ENCODE data around the gene RNF214. TPM values are rescaled to one million over a fixed set of nuclear protein-coding genes. Genes with fewer than 3 reads are reported as not detected.
"Not testable (repeated sequence)": the region's sequence is repeated elsewhere in the genome, so short reads cannot be mapped to it uniquely, and the experiment has no call there.

RNF214 gene
- total RNA-seq, 1 donor from 2014 or later = 17.3 TPM

DNA sequence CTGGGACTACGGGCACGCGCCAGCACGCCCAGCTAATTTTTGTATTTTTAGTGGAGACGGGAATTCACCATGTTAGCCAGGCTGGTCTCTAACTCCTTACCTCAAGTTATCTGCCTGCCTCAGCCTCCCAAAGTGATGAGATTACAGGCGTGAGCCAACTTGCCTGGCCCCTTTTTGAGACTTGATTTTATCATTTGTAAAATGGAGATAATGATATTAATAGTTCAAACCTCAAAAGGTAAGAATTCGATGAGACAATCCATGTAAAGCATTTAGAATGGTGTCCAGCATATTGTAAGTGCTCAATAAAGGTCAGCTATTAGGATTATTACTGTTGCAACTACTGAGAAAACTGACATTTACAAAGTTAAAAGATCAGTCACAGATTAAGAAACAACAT lies 86.3 kb downstream of the RNF214 start:
- intact Hi-C loops (cut with DNase I) = loop anchor here (5.0 kb wide), 1 partner anchor 86 kb away; the partner anchor contains the start of genes PCSK7 and RNF214
- ATAC-seq (no peak), DNase-seq (ENCODE audit: missing footprints) (no peak)

DNA sequence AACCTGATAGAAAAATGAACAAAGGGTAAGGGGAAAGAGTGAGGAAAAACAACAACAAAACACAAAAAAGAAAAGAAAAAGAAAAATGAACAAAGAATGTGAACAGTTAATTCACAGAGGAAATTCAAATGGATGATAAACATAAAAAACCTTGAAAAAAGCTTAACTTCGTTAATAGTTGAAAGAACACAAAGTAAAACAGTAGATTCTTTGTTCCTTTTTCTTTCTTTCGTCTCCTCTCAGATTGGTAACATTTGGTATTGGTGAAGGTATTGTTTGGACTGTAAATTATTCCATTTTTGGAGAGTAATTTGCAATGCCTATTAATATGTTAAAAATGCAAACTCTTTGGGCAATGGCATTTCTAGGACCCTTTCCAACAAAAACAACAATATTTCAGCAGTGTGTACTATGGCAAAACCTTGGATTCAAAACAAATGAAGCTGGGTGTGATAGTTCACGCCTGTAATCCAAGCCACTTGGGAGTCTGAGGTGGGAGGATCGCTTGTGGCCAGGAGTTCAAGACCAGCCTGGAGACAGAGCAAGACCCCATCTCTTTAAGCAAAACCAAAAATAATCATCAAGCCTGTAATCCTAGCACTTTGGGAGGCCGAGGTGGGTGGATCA lies 86.9 kb downstream of the RNF214 start:
- intact Hi-C loops (cut with DNase I) = loop anchor here (5.0 kb wide), 1 partner anchor 87 kb away; the partner anchor contains the start of genes PCSK7 and RNF214
- ATAC-seq (no peak), DNase-seq (ENCODE audit: missing footprints) (no peak)

DNA sequence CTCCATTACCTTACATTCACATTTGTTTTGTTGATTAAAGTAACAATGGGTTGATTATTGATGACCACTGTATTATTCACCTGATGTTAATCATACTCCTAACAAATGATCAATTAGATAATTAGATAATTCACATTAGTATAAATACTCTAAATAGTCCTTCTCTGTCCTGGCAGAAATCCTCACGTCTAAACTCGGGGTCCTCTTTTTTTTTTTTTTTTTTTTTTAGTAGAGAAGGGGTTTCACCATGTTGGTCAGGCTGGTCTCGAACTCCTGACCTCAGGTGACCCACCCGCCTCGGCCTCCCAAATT lies 94.7 kb downstream of the RNF214 start:
- DNase-seq (ENCODE audit: missing footprints); ATAC-seq: not testable (repeated sequence)
- intact Hi-C loops (cut with DNase I) = loop anchor here (5.0 kb wide), 1 partner anchor 230 kb away; the partner anchor contains the start of gene SIK3

DNA sequence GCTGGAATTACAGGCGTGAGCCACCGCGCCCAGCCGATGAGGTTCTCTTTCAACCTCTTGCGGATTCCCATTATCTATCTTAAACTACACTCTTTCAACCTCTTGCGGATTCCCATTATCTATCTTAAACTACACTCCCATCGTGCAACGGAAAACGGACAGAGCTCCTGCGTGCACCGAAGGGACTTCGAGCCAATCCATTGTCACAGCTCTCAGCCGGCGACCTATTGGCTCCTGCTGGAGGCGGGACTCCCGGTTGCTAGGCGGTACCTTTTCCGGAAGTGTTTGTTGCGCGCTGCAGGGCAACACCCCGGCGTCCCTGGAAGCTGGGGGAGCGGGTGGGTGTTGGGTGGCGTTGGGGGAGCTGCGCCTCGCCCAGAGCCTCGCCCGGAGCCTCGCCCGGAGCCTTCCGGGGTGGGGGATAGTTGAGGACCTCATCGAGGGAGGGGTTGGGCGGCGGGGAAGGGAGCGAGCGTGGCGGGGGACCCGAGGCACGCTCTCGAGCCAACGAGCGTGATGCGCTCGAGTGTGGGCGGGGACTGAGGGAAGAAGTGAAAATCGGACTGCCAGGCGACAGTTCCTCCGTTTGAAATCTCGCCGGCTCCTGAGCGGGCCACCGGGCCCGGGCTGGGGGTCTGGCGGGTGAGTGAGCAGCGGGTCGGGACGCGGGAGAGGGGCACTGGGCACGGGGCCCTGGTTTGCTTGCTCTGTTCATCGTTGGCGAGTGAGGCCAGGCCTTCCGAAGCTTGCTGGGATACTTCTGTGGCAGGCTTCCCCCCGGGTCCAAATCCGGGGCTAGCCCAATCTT lies 95.3 kb downstream of the RNF214 start, which contains the start of gene CEP164:
CEP164 (plus strand) TSS at position 288 of the 808 bp plus-strand sequence. CDS start 10,733 bp downstream, outside the sequence.
- intact Hi-C loops (cut with DNase I) = loop anchor here (5.0 kb wide), 1 partner anchor 230 kb away; the partner anchor contains the start of gene SIK3
- DNase-seq (ENCODE audit: missing footprints) (peak; percentile 98), ATAC-seq (peak; percentile 97)

DNA sequence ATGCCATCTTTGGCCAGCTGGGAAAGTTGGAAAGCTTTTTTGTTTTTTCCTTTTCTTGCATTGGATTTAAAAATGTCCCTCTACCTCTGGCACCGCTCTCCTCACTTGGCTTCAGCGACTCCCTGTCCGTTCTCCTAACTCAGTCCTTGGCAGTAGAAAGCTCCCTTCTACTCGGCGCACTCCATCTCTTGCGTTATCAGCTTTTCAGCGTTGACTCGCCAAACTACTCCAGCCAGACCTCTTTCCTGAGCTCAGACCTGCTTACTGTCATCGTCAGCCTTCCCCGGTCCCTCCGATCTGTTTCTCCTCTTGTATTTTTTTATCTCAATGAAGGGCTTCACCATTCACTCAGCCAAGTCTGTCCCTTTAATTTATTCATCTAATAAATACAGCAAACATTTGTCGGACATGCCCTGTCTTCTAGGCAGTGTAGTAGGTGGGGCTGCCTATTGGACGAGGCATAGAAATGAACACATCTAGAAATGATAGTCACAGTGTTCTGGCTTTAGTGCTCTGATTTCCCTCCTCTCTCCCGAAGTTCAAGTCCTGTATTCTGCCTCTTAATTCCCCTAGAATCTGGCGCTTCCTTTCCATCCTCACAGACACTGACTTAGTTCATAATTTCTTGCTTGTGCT lies 96.0 kb downstream of the RNF214 start:
- intact Hi-C loops (cut with DNase I) = loop anchor here (5.0 kb wide), 1 partner anchor 231 kb away; the partner anchor contains the start of gene SIK3
- DNase-seq (ENCODE audit: missing footprints) (no peak), ATAC-seq (peak; percentile 71)

DNA sequence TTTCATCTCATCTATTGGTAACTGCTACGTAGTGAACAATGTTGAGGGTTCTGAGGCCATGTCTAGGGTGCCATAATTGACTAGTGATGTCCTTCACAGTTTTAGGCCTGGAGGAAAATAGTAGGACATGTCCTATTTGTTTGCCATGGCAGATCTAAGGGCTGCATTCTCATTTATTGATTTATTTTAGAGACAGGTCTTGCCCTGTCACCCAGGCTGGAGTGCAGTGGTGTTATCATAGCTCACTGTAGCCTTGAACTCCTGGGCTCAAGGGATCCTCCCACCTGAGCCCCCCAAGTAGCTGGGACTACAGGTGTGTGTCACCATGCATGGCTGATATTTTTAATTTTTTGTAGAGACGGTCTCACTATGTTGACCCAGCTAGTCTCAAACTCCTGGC lies 100.4 kb downstream of the RNF214 start:
- intact Hi-C loops (cut with DNase I) = no loop called here
- DNase-seq (ENCODE audit: missing footprints) (no peak), ATAC-seq (no peak)

DNA sequence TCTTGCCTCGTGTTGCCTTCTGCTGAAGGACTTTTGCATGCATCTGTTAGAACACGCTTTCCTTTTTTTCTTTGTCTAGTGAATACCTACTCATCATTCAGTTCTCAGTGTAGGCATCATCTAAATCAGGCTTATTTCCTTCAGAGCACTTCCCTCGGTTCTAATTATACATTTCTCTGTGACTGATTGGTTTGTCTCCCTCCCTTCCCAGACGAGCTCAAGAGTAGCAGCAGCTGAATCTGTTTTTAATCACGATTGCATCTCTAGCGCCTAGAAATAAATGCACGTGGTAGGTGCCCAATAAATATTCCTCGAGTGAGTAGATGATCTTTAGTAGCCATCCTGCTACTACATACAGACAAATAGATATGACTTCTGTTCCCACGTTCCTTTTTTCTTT lies 101.4 kb downstream of the RNF214 start:
- intact Hi-C loops (cut with DNase I) = no loop called here
- no peak for DNase-seq (ENCODE audit: missing footprints)
- ATAC-seq = no peak

DNA sequence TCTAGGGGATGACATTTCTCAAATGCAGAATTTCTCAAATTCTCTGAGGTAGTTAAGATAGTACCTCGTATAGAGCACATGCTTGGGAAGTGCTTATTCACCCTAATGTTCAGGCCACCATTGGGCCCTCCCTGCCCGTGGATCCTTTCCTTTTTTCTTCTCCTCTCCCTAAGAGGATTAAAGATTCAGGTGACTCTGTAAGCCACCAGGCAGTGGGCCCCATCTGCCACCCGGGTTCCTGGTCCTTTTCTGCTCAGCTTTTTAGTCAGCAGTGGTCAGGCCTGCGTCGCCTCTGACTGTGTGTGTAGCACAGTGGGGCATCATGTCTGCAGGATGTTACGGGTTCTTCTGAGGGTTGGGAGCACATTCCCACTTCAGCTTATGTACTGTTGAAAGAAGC lies 102.4 kb downstream of the RNF214 start:
- intact Hi-C loops (cut with DNase I) = no loop called here
- DNase-seq (ENCODE audit: missing footprints) (no peak), ATAC-seq (no peak)

DNA sequence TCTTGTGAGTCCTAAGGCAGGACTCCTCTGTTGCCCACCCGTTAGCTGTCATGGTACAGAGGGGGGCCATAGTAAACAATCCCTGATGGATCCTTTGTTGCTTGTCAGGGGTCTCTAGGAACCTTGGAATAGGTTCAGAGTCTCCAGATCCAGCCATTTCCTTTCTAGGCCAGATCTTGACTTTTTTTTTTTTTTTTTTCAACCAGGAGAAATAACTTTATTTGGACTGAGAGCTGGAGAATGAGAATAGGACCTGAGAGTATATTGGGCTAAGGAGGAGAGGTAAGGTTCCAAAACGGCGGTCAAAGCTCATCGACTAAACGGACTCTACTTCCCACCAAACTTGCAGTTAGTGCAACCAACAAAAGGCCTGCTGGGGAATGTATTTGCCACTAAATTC lies 102.9 kb downstream of the RNF214 start:
- intact Hi-C loops (cut with DNase I) = no loop called here
- DNase-seq (ENCODE audit: missing footprints) = no peak
- ATAC-seq = no peak

Other genes with a start within 250 kb of the RNF214 start
- gene SIK3, start 134.2 kb upstream of the RNF214 start, total RNA-seq = 28.7 TPM
- 52.3 TPM for gene PAFAH1B2, start 88.4 kb upstream of the RNF214 start, total RNA-seq
- 26.1 TPM for gene SIDT2, start 53.9 kb upstream of the RNF214 start, total RNA-seq
- gene TAGLN, start 33.3 kb upstream of the RNF214 start, total RNA-seq = 122 TPM
- 26.7 TPM for gene PCSK7, start 598 bp upstream of the RNF214 start, total RNA-seq
- gene BACE1-AS, start 58.7 kb downstream of the RNF214 start, total RNA-seq = 7.7 TPM
- 10.7 TPM for gene BACE1, start 83.6 kb downstream of the RNF214 start, total RNA-seq
- 4.7 TPM for gene CEP164, start 95.2 kb downstream of the RNF214 start, total RNA-seq

All from Right ventricle myocardium inferior (tissue), 1 donor.